B cell (primary cell): ENCODE data around the gene COPA. TPM values are rescaled to one million over a fixed set of nuclear protein-coding genes. Genes with fewer than 3 reads are reported as not detected.

Experiments used
- ATAC-seq: fragments of 200-7000 bp; cut with Tn5 transposase; one replicate; pipeline ENCODE4 v1.10.0; 2021; ENCODE audit warnings: low read depth, mild to moderate bottlenecking, moderate number of reproducible peaks, moderate library complexity
- CTCF ChIA-PET: fragments of 350-600 bp; sonication (Branson Sonifier 250); formaldehyde crosslinking; loops from one replicate; lab custom pipeline; 2021; ENCODE audit warnings: antibody characterized with exemption, inconsistent platforms; lab: Charles Lee
- POLR2A ChIA-PET: fragments of 350-600 bp; sonication (Branson Sonifier 250); formaldehyde crosslinking; loops from one replicate; lab custom pipeline; 2021; ENCODE audit warnings: antibody characterized with exemption; lab: Charles Lee
- DNase-seq: peaks from one replicate; pipeline ENCODE4 v3.0.0; 2013
- H2AFZ ChIP-seq: 2 replicates; pipeline ENCODE4 v1.6.1; 2012; ENCODE audit warnings: mild to moderate bottlenecking, low read depth, low read length; ENCODE audit not compliant: insufficient read depth, poor library complexity, severe bottlenecking
- H3K27ac ChIP-seq, 2 donors: 1 replicate in 1 of 2; 2 replicates in 1 of 2; pipeline ENCODE4 v1.5.1; 2012 to 2013; ENCODE audit warnings: low read length in 2 of 2, mild to moderate bottlenecking in 2 of 2, moderate library complexity in 1 of 2
- H3K27me3 ChIP-seq, 4 experiments: fragments of 200-600 bp in 1 of 4; sonication (generic) in 1 of 4; replicated peaks in 1 of 4; 1 replicate in 2 of 4; 2 replicates in 2 of 4; pipeline versions ENCODE4 v1.6.1 to v1.7.0; 2013 to 2016; ENCODE audit warnings: low read length in 3 of 4, mild to moderate bottlenecking in 2 of 4, mixed read lengths in 1 of 4, moderate library complexity in 1 of 4; ENCODE audit not compliant: insufficient read depth in 4 of 4, control insufficient read depth in 3 of 4; ENCODE audit errors: control extremely low read depth in 1 of 4
- H3K36me3 ChIP-seq, 2 experiments: replicated peaks in 1 of 2; 1 replicate in 1 of 2; 2 replicates in 1 of 2; pipeline versions ENCODE4 v1.6.1 to v1.7.1; 2013; ENCODE audit warnings: low read length in 1 of 2; ENCODE audit not compliant: insufficient read depth in 2 of 2, control insufficient read depth in 1 of 2; ENCODE audit errors: control extremely low read depth in 1 of 2, extremely low read depth in 1 of 2
- H3K4me1 ChIP-seq, 2 donors: fragments of 200-600 bp in 1 of 2; sonication (generic) in 1 of 2; 1 replicate in 1 of 2; 2 replicates in 1 of 2; pipeline versions ENCODE4 v1.5.1 to v1.6.1; 2013 to 2017; ENCODE audit warnings: low read length in 2 of 2; ENCODE audit not compliant: control insufficient read depth in 2 of 2, insufficient read depth in 2 of 2
- H3K4me2 ChIP-seq: replicated peaks from 2 replicates; pipeline ENCODE3; 2012; ENCODE audit warnings: mild to moderate bottlenecking, low read depth, low read length; ENCODE audit not compliant: poor library complexity, severe bottlenecking
- H3K4me3 ChIP-seq, 5 experiments: fragments of 200-600 bp in 1 of 5; sonication (generic) in 1 of 5; 1 replicate in 3 of 5; 2 replicates in 2 of 5; pipeline versions ENCODE4 v1.5.1 to v1.7.0; 2011 to 2016; ENCODE audit warnings: low read length in 4 of 5, mild to moderate bottlenecking in 4 of 5, low read depth in 2 of 5, control low read depth in 1 of 5, moderate library complexity in 1 of 5; ENCODE audit not compliant: insufficient read depth in 1 of 5; ENCODE audit errors: control extremely low read depth in 1 of 5, extremely low read depth in 1 of 5
- H3K79me2 ChIP-seq: fragments of 200-600 bp; sonication (generic); one replicate; pipeline ENCODE4 v1.6.0; 2016; ENCODE audit warnings: low read length; ENCODE audit not compliant: control insufficient read depth, insufficient read depth
- H3K9ac ChIP-seq: fragments of 200-600 bp; sonication (generic); 2 replicates; pipeline ENCODE4 v1.6.1; 2017; ENCODE audit warnings: mild to moderate bottlenecking, low read length, moderate library complexity
- H3K9me3 ChIP-seq, 3 donors: one replicate each; pipeline versions ENCODE4 v1.6.1 to v1.7.1; 2013; ENCODE audit warnings: low read length in 2 of 3; ENCODE audit not compliant: control insufficient read depth in 2 of 3, insufficient read depth in 1 of 3; ENCODE audit errors: control extremely low read depth in 1 of 3
- H4K20me1 ChIP-seq: 2 replicates; pipeline ENCODE4 v1.6.0; 2012; ENCODE audit warnings: mild to moderate bottlenecking, low read length; ENCODE audit not compliant: insufficient read depth, control insufficient read depth, poor library complexity, severe bottlenecking
- H3K27ac Mint-ChIP-seq: one replicate; pipeline ENCODE4 v1.8.0; 2021; ENCODE audit warnings: mixed read lengths
- H3K27me3 Mint-ChIP-seq: one replicate; pipeline ENCODE4 v1.8.0; 2021; ENCODE audit warnings: mixed read lengths
- H3K4me1 Mint-ChIP-seq: one replicate; pipeline ENCODE4 v1.8.0; 2021; ENCODE audit warnings: mixed read lengths
- H3K4me3 Mint-ChIP-seq: one replicate; pipeline ENCODE4 v1.8.0; 2021; ENCODE audit warnings: mixed read lengths
- H3K9me3 Mint-ChIP-seq: one replicate; pipeline ENCODE4 v1.8.0; 2022; ENCODE audit warnings: mixed read lengths; ENCODE audit not compliant: insufficient read depth
- EZH2 ChIP-seq: IDR thresholded peaks from 2 replicates; pipeline ENCODE4 v1.6.1; 2012; ENCODE audit warnings: borderline replicate concordance, low read depth, mild to moderate bottlenecking, moderate library complexity, low read length; ENCODE audit not compliant: insufficient read depth, poor library complexity, severe bottlenecking
- WGBS: methylation state at CpG from one replicate; pipeline ENCODE4 v1.1.5; 2013; ENCODE audit warnings: missing lambda C conversion rate; ENCODE audit not compliant: insufficient coverage; 5-methylcytosine and 5-hydroxymethylcytosine counted together
- intact Hi-C: fragments of 100-400 bp; cut with micrococcal nuclease; formaldehyde crosslinking; loops from one replicate; pipeline ENCODE4 v1.10.0; 2022
- polyA plus RNA-seq: library from polyadenylated mRNA; depleted of rRNA; stranded (reverse); fragments of >200 nt; gene quantifications from 2 replicates; pipeline ENCODE4 v1.2.3, GENCODE V29; 2012
- total RNA-seq, 2 donors: library from RNA; stranded (reverse); fragments of 120-200 nt in 1 of 2; gene quantifications; 1 replicate in 1 of 2; 2 replicates in 1 of 2; pipeline versions ENCODE4 v1.2.3 to v1.2.4, GENCODE V29; 2013 to 2022
- TF ChIP-seq, protein P1 (sequence below): fragments of 200-600 bp; IDR thresholded peaks from one replicate; pipeline ENCODE4 v1.8.0; 2022; ENCODE audit warnings: antibody characterized with exemption, mild to moderate bottlenecking

The COPA gene
- total and polyA plus RNA-seq, 2 donors (not counting 1 experiment from before 2014, with no cell fraction given), result 39.1 to 168 TPM

DNA sequence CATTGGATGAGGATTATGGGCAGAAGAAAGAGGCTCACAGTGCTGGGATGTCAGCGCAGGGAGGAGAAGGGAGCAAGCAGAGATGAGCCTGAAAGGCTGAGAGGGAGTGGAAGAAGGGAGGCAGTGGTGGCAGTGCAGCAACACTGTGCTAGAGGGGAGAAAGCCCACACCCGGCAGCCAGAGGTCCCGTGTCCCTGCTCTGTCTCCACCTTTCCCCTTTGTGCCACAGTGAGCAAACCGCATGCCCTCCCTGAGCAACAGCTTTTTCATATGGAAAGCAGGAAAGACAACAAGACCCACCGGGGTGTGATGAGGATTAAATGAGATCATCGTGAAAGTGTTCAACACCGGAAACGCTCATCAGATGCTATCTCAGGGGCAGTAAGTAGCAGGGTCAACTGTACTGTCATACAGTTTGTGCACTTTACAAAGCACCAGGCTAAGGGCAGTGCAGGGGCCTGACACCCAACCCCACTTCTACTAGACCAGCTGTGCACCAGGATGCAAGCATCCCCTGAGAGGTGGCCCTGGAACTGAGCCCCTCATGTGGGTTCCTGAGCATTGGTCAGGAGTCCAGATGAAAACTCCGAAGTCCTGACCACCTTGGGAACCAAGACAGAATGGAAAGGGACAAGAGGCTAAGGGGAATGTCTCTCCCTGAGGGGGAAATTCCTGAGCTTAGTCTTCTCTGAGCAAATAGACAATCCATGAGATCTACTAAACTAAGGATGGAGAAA lies 32.9 kb upstream of the COPA start:
- WGBS, result 24% methylated on average over 9 of the region's 9 CpGs

More for the DNA sequence above, 32.9 kb upstream of the COPA start:
- Mint-ChIP-seq H3K9me3 (no peaks in the 10 kb centered on the region), H3K27ac (peak overlapping the region; percentile 73), H3K27me3 (no peaks in the 10 kb centered on the region), H3K4me3 (peak overlapping the region; percentile 70), H3K4me1 (peaks cover 24% of the 10 kb centered on the region)
- Histone ChIP-seq H3K27me3 (no peaks in the 10 kb centered on the region), H3K4me3 (peak overlapping the region in 3 of 5 experiments; percentile 7 to 21 (median 11)), H3K9me3 (no peaks in the 10 kb centered on the region), H3K9ac (peak overlapping the region; percentile 27), H3K4me1 (peaks cover 19 to 23% of the 10 kb centered on the region in 2 donors), H3K27ac (peak overlapping the region in 1 of 2 donors; percentile 35), H3K36me3 (no peaks in the 10 kb centered on the region), H3K4me2 (peak overlapping the region; percentile 63), H2AFZ (peak overlapping the region; percentile 71), H4K20me1 (no peaks in the 10 kb centered on the region), H3K79me2 (no peaks in the 10 kb centered on the region)
- intact Hi-C loops, result loop anchor here (1.0 to 5.0 kb wide), 6 partner anchors 21 to 275 kb away; partner anchors contain the start of genes COPA and NCSTN
- CTCF ChIA-PET, result interaction anchor here (0.7 to 7.8 kb wide), 46 partner anchors 8 to 329 kb away, joined by 3 to 79 read pairs (median 5); partner anchors contain the start of genes ATP1A4, DCAF8, NCSTN and PEX19
- DNase-seq (peak; percentile 41), ATAC-seq (peak; percentile 34)
- POLR2A ChIA-PET, result interaction anchor here (1.4 kb wide), 1 partner anchor 277 kb away, joined by 3 read pairs; the partner anchor contains the start of gene IGSF8
- TF ChIP-seq, protein P1, sequence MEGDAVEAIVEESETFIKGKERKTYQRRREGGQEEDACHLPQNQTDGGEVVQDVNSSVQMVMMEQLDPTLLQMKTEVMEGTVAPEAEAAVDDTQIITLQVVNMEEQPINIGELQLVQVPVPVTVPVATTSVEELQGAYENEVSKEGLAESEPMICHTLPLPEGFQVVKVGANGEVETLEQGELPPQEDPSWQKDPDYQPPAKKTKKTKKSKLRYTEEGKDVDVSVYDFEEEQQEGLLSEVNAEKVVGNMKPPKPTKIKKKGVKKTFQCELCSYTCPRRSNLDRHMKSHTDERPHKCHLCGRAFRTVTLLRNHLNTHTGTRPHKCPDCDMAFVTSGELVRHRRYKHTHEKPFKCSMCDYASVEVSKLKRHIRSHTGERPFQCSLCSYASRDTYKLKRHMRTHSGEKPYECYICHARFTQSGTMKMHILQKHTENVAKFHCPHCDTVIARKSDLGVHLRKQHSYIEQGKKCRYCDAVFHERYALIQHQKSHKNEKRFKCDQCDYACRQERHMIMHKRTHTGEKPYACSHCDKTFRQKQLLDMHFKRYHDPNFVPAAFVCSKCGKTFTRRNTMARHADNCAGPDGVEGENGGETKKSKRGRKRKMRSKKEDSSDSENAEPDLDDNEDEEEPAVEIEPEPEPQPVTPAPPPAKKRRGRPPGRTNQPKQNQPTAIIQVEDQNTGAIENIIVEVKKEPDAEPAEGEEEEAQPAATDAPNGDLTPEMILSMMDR, result no peak
- TF ChIP-seq EZH2, result no peak
